Stimulated activated CD8-positive, alpha-beta memory T cell treated with anti-CD3 and anti-CD28 coated beads, Interleukin-15, amount 100 ng/mL, for 48 hours (primary cell): Measurements from ENCODE around the gene UQCRC1.

ENCODE experiments used
- DNase-seq, 2 donors: peaks; one replicate each; pipeline ENCODE4 v3.0.0-alpha.2; 2020; ENCODE audit warnings: low read depth in 2 of 2

UQCRC1 gene

DNA sequence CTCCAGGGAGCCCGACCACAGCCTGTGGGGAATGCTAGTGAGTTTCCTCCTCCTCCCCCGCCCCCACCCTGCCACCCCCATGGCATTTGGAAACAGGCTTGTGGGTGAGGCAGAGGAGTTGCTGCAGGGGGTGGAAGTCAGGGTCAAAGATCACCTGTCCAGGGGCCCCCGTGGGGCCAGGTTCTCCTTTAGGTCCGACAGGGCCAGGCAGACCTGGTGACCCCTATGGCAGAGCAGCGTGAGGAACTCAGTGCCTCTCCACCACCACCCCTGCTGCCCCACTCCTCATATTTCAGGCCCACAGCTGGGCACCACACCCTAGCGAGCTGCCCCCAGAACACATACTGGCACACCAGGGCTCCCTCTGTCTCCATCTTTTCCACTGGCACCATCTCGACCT is 36.9 kb downstream of the UQCRC1 start:
- DNase-seq = no peak

DNA sequence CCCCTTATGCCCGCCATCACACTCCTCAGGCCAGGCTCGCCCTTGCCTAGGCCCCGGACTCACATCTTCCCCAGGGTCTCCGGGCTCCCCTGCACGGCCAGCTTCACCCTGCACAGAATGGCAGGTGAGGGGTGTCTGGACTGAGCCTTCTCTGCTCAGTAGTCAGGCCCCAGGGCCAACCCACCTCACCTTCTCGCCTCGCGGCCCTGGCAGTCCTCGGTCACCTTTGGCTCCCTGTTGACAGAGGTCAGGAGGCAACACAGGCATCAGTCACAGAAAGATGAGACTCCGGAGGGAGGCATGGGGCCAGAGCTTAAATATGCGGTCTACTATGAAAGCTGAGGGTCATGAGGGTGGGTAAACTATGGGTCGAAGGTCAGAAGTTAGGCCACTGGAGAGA is 37.5 kb downstream of the UQCRC1 start:
- DNase-seq = no peak

DNA sequence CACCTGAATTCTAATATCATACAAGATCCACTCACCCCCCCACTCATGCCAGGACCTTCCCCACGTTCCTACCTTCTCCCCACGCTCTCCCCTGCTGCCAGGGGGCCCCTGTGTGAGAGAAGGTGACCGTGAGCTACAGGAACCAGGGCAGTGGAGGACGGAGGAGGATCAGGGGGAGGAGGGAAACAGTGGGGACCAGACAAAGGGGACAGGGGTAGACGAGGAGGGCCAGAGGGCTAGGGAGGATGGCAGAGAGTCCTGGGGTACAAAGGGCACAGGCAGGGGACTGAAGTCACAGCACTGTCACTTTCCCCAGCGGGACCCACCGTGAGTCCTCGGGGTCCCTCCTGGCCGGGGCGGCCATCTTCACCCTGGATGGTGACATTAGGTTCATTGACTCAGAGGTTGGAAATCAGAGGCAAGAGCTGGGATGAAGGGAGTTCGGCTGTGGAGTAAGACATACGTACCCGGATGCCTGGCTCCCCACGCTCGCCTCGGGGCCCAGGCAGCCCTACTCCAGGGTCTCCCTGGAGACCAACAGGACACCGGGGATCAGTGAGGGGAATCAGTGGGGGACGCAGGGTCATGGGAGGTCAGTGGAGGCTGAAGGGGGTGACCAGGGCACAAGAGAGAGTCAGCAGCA is 39.5 kb downstream of the UQCRC1 start:
- no peak for DNase-seq

DNA sequence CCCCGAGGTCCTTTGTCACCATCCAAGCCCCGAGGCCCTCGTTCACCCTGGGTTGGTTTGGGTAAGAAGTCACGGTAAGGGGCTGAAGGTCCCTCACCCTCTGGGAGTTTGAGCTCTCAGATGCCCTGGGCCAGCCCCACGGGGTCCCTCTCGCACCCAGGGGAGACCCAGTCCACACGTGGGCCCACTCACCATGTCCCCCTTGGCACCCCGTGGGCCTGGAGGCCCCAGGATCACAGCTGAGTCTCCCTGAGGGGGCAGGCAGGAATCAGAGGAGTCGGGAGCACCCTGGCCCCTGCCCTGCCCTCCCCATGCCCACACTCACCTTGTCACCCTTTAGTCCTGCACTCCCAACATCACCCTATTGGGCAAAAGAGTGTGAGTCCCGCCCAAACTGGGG is 40.0 kb downstream of the UQCRC1 start:
- DNase-seq = no peak

DNA sequence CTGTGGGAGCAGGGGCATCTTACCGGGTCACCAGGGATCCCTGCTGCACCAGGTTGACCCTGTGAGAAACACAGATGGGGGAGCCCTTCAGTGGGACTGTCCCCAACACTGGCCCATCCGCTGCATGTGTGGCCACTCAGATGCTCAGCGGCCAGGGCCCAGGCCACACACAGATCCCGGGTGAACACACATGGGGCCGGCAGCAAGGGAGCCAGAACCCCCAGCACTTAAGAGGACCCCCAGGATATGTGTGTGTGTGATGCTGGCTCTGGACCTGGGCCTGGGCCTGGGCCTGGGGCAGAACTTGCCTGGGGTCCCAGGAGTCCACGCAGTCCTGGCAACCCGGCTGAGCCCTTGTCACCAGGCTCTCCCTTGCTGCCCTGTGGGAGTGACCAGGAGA is 41.0 kb downstream of the UQCRC1 start:
- no peak for DNase-seq

DNA sequence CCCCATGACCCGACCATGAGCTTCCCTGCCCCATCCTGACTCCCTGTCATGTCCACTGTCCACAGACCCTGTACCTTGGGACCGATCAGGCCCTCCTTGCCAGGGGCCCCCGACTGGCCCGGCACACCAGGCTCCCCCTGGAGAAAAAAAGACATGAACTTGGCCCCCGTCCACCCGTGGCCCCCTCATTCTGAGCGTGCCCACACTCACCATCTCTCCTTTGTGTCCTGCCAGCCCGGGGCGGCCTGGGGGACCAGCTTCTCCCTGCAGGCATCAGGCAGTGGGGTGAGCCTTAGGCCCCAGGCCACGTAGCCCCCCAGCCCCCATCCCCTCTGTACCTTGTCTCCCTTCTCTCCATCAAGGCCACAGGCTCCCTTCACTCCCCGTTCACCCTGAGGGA is 41.9 kb downstream of the UQCRC1 start:
- no peak for DNase-seq

DNA sequence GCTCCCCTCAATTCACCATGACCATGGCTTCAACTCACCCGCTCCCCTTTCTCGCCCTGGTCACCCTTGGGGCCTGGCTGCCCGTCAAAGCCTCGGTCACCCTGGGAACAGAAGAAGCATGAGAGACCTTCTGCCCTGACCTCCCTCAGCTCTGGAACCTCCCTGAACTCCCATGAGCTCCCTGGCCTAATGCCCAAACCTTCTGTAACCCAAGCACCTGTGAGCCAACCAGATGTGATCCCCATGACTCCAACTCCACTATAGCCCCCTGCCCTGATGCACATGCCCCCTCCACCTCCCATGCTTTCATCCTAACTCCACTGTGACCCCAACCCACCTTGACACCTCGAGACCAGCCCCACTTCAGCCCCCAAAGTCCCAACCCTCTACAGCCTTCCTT is 42.4 kb downstream of the UQCRC1 start:
- DNase-seq = no peak

DNA sequence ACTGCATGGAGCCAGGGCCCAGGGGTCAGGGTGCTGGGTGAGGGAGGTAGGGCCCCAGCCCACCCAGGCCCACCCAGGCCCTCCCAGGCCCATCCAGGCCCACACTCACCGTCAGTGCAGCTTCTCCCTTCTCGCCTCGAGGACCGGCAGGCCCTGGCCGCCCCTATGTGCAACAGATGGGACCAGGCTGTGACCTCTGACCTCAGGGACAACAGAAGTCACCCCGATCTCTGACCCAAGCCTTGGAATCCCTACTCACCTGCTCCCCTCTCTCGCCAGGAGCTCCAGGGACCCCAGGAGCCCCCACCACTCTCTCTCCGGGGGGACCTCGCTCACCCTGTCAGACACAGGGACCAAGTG is 43.1 kb downstream of the UQCRC1 start:
- DNase-seq = no peak

DNA sequence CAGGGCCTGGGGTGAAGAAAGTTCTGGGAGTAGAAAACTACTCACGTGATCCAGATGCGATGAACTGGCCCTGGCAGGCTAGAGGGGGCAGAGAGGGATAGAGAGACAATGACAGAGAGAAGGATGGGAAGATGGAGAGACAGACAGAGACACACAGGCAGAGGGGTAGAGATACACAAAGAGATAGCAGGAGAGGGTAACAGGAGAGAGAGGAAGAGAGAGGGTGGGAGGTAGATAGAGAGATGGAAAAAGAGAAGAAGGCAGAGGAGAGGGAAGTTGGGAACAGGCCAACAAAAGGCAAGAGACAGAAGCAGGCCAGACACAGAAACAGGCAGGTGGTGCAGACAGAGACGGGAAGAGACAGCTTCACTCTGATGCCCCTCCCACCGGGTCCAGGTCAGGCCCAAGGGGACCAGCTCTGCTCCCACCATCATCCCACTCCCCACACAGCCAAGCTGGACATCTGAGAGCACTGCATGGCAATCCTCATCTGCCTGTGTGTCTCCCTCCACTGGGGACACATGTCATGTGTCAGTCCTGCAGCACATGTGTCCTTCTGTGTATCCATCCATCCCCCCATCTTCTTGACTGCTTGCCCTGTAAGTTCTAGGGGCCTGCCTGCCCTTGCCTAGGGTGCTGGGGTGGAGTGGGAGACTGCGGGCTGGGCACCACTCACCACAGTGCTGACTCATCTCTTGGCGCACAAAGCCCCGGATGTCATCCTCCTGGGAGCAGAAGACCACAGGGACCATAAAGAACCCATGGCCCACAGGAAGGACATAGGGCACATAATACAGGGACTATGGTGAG is 43.6 kb downstream of the UQCRC1 start:
- DNase-seq = no peak

DNA sequence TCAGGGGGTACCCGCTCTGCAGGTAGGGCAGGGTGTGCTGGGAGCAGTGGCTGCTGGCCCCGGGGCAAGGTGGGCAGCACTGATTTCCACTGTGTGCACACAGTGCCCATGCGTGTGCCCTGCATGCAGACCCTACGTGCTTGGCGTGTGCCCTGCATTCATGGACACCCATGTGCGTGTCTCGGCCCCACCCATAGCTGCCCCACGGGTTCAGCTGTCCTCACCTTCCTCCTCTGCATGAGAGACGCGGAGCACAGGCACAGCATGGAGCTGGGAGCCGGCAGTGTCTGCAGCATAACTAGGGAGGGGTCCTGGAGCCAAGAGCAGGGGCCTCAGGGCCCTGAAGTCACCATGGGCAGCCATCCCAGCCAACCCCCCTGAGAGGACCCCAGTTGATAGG is 44.3 kb downstream of the UQCRC1 start:
- DNase-seq = no peak

DNA sequence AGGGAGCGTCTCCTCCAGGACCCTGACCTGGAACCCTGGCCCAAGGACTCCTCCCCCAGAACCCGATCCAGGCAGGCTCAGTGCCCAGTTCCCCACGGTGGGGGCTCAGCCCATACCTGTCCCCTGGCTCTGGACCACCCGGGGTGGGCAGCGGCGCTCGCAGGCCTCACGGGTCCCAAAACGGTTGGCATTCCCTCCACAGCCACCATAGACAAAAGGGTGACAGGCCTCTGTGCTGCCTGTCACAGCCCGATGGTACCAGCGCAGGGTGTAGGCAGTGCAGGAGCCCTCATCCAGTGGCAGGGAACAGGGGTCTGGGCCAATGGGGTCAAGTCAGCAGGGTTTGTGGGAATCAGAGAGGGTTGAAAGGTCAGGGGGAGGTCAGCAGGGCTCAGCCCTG is 44.8 kb downstream of the UQCRC1 start:
- no peak for DNase-seq

DNA sequence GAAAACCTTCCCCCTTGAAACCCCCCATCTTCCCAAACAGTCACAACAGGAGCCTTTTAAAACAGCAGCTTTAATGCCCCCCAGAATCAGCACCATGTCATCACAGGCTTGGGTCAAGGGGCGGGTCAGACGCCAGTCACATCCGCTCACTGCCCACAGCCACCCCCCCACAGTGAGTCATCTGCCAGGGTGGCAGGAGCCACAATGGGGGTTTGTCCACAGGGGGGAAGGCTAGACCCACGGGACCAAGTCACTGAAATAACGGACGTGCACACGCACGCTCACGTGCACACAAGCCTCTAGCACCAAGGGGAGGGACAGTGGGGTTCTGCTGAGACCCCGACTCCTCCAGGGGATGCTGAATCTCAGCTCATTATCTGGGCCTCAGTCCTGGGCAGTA is 45.4 kb downstream of the UQCRC1 start:
- DNase-seq = peak; percentile 39 to 53

DNA sequence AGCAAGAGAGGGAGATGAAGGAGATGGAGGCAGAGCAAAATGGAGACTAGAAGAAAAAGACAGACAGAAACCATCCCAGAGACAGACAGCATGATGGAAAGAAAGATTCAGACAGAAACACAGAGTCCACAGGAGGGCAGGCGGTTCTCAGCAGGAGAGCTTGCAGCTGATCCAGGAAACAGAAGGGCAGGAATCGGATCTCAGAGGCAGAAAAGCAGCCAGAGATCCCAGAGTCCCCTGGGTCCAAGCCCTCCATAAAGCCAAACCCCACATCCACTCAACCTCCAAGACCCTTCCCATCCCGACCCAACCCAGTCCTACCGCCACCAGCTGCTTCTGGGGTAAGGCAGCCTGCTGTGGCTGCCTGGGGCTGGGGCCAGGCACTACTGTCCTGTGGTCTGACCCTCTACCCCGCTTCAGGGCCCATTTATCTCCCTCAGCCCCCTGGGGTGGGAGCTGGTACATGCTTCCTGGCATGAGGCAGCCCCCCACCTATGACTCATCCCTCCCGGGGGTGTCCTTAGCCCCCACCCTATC is 46.0 kb downstream of the UQCRC1 start, which contains the start of gene UCN2:
TSS of gene UCN2 (minus strand) at position 400 of the 537 bp plus-strand sequence. CDS start 657 bp downstream, outside the sequence.
- no peak for DNase-seq

DNA sequence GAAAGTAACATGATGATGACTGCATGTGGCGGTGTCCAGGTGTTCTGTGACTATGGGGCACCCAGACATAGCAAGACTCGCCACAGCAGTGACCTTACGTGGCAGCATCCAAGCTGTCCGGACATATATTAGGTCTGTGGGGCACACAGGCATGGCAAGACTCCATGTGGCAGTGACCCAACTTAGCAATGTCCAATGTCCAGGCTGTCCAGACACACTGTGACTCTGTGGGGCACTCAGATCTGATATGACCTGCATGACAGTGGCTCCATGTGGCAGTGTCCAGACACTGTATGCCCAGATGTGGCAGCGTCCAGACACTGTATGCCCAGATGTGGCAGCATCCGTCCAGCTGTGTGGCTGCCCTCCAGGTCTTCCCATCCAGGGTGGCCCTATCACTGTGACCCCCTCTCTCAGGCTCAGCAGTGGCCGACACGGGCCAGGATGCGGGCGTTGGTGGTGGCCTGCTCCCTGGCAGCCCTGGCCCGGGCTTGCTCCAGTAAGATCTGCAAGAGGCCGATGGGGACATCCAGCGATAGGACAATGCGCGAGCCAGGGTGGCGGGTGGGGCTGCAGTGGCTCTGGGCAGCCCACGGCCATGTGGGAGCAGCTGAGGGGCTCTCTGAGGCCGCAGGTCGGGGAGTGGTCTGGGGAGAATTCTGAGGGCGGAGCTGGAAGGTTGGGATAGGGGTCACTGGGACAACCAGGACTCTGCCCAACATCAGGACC is 46.9 kb downstream of the UQCRC1 start:
- DNase-seq = no peak

DNA sequence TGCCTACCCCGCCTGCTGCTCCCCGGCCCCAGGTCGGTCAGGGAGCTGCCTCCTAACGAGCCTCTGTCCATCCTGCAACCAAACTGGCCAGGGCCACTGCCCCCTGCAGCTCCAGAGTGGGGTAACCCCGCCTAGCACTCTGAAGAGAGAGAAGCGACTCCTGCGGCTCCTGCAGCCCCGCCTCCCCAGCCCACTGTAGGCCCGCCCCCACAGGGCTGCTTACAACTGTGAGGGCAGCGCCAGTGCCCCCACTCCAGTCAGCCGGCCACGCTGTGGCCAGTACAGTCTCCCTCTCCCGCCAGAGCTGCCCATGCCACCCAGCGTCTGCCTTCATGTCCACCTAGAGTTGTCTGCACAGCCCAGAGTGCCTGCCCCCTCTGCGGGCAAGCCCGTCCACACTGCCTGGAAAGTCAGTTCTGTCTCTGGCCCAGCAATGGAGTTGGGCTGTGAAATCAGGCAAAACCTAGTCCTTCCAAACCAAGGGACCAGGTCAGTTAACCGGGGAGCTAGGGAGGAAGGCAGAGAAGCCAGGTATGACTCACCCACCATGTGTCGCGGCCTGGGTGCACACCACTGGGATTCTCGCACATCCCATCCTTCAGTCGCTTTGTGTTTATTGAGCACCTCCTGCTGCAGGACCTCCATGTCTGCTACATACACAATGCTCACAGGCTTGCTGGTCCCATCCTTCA is 48.3 kb downstream of the UQCRC1 start:
- DNase-seq = no peak

DNA sequence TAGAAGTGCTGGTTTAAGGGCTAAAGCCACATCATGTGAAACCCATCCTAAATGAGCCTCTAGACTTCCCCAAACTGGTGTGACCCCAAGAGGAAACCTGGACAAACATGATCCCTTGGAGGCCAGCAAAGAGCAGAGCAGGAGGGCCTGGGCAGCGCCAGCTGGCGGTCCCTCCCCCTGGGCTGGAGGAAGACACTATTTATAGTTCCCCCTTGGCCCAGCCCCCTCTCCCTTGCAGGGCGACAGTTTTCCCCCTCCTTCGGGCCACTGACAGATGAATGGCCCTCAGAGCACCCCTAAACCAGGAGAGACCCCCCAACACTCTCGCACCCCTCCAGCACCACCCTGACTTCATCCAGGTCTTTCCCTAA is 48.8 kb downstream of the UQCRC1 start:
- DNase-seq = no peak

DNA sequence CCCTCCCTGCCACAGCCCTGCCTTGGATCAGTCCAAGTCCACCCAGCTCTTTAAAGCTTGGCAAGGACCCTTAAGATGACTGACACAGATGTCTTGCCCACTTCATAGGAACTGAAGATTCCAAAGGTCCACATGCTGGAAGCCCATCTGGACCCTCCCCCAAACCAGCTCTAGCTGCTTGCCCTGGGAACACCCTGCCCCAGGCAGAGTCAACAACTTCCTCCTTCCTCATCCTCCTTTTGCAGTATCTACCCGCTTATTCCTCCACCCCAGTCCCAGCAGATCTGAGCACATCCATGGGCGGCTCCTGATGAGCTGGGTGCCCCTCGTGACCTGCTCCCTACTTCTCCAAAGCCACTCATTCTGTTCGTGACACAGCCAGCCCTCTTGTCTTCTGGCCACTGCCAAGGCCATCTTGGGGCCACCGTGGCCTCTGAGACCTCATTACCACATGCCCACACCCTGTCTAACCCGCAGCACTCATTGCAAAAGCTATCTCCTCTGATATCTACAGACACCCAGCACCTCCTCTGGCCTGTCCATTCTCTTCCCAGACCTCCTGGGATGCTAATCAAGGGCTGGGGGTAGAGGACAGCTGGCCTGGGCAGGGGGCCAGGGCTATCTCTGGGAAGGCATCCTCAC is 50.8 kb downstream of the UQCRC1 start:
- no peak for DNase-seq

DNA sequence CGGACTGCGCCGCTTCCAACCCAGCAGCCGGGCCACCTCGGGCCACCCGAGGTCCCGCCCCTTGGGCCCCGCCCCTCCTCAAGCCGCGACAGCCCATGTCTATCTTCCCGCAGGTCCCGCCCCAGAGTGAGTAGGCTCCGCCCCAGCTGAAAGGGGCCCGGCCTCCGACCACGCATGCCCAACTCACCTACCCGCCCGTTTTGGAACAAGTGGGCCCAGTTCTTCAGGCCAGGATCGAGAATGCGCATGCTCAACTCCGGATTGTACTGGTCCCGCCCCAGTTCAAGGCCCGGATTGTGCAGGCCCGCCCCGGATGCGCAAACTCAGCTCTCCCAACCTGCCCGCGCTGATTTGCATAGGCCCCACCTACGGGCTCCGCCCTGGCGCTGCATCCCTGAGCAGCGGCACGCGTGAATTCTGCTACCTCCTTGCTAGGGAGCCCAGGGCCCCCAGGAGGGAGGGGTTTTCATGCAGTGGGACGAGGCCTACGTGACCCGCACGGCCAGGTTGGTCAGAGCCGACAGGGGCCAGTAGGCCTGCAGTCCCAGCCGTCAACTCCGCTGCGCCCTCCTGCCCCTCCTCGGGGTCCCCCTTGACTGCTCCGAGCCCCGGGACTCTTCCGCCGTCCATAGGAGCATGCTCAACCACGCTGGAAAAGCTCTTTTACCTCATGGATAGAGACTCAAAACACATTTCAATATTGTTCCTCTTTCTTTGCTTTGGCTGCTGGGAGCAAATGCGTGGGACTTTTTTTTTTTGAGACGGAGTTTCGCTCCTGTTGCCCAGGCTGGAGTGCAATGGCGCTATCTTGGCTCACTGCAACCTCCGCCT is 52.4 kb downstream of the UQCRC1 start, which contains the start of gene PFKFB4:
TSS of gene PFKFB4 (minus strand) at position 8 of the 831 bp plus-strand sequence. CDS start 26 bp downstream, outside the sequence.
- peak; percentile 98 to 99 for DNase-seq

DNA sequence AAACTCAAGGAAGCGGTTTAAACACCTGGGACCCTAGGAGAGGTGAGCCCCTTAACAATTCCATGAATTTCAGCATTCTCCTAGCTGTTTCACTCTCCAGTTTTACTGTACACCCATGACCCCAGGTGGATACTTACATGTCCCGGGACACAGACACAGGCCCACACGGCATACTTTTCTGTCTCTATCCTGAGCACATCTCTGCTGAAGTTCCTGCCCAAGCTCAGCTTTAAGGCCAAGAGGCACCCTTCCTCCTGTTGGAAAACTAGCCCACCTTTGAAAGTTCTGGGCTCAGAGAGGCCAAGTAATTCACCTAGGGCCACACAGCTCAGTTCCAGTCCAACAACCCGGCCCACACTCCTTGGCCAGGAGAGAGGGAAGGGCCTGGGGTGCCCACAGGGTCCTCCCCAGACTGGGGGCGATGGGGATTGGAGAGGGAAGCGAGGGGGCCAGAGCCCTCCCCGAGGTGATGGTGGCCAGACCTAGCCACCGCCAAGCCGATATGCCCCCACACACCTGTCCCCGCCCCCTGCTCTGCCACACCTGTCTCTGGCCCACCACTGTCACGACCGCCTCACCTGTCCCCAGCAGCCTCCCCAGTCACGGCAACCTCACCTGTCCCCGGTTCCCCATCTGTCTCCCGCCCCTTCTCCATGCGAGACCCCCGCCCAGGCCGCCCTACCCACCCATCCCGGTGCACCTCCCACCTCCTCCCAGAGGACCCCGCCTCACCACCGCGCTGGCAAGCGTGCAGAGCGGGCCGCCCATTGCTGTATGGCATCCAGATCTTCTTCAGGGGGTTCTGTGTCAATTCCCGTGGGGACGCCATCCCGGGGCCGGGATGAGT is 53.3 kb downstream of the UQCRC1 start:
- no peak for DNase-seq
